GM15510 (cell line): ENCODE measurements around the gene OR51B2.

ENCODE experiments used
- POLR2A ChIP-seq: IDR thresholded peaks from 3 replicates; pipeline ENCODE4 v1.6.1; 2011; ENCODE audit warnings: borderline replicate concordance; ENCODE audit not compliant: insufficient read length; ENCODE audit errors: extremely low read depth

The OR51B2 gene

DNA sequence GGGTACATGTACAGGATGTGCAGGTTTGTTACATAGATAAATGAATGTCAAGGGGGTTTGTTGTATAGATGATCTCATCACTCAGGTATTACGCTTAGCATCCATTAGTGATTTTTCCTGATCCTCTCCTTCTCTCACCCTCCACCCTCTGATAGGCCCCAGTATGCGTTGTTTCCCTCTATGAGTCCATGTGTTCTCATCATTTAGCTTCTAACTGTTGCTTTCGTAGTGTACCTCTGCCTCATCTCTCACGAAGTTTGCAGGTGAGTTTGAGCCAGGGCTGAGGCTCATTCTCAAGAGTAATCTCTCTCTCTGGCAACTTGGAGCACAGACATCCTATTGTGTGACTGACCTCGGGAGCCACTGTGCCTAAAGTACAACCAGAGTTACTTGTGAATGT is 49.7 kb downstream of the OR51B2 start:
- TF ChIP-seq POLR2A = no peak
